Occipital lobe (tissue), 2 donors: ENCODE results near the gene TMEM205. TPM values are rescaled to one million over a fixed set of nuclear protein-coding genes. Genes with fewer than 3 reads are reported as not detected.
A peak's percentile ranks its signal among the peaks of the same experiment; 100 is the strongest.

ENCODE experiments used
- DNase-seq: peaks from one replicate; lab custom pipeline; 2025; lab: John Stamatoyannopoulos, UW
- total RNA-seq: library from RNA; depleted of rRNA; stranded (reverse); fragments of >200 nt; gene quantifications from one replicate; pipeline ENCODE4 v1.2.3, GENCODE V29; 2014

The TMEM205 gene
- total RNA-seq, 1 donor from 2014 or later, result 28.7 TPM

- peak; percentile 36 for DNase-seq
Observed at GRCh38 chr19:11300811-11301120, 45.3 kb downstream of the TMEM205 start.

- no peak for DNase-seq
Observed at GRCh38 chr19:11299946-11300810, 45.9 kb downstream of the TMEM205 start.

GRCh38 chr19:11296264-11296663, 49.8 kb downstream of the TMEM205 start:
- peak; percentile 43 for DNase-seq

GRCh38 chr19:11295665-11296245, 50.3 kb downstream of the TMEM205 start, which contains the start of gene TSPAN16:
TSS of gene TSPAN16 (plus strand) at chr19:11296160. CDS start at chr19:11296298, 138 bp downstream.
- DNase-seq, result no peak

GRCh38 chr19:11295180-11295579, 50.9 kb downstream of the TMEM205 start:
- no peak for DNase-seq

- peak; percentile 89 for DNase-seq
Observed at GRCh38 chr19:11293433-11294389, 52.4 kb downstream of the TMEM205 start.

Other genes starting within 250 kb of the TMEM205 start
- gene SPC24, start 190.5 kb downstream of the TMEM205 start, total RNA-seq, result 6.4 TPM
- 10.6 TPM for gene KANK2, start 148.7 kb downstream of the TMEM205 start, total RNA-seq
- gene ANGPTL8, start 106.6 kb downstream of the TMEM205 start, total RNA-seq, result not detected
- gene DOCK6, start 83.7 kb downstream of the TMEM205 start, total RNA-seq, result 1.7 TPM
- not detected for gene TSPAN16, start 50.1 kb downstream of the TMEM205 start, total RNA-seq
- gene RAB3D, start 6.6 kb downstream of the TMEM205 start, total RNA-seq, result 24.0 TPM
- 2.3 TPM for gene CCDC159, start 251 bp upstream of the TMEM205 start, total RNA-seq
- 28.2 TPM for gene PLPPR2, start 9.2 kb upstream of the TMEM205 start, total RNA-seq
- gene SWSAP1, start 28.4 kb upstream of the TMEM205 start, total RNA-seq, result 1.6 TPM
- 4.8 TPM for gene EPOR, start 38.0 kb upstream of the TMEM205 start, total RNA-seq
- not detected for gene RGL3, start 73.0 kb upstream of the TMEM205 start, total RNA-seq
- 0.47 TPM for gene ODAD3, start 88.9 kb upstream of the TMEM205 start, total RNA-seq
- 60.2 TPM for gene PRKCSH, start 89.4 kb upstream of the TMEM205 start, total RNA-seq
- gene ELAVL3, start 134.8 kb upstream of the TMEM205 start, total RNA-seq, result 105 TPM
- gene ZNF653, start 159.6 kb upstream of the TMEM205 start, total RNA-seq, result 8.3 TPM
- 25.3 TPM for gene ECSIT, start 182.9 kb upstream of the TMEM205 start, total RNA-seq
- gene CNN1, start 192.6 kb upstream of the TMEM205 start, total RNA-seq, result not detected
- 14.2 TPM for gene ELOF1, start 213.0 kb upstream of the TMEM205 start, total RNA-seq
- gene ACP5, start 231.4 kb upstream of the TMEM205 start, total RNA-seq, result 0.78 TPM